H9 (cell line): ENCODE measurements around the gene TYW1. TPM values are rescaled to one million over a fixed set of nuclear protein-coding genes. Genes with fewer than 3 reads are reported as not detected.
"Not testable (repeated sequence)": the region's sequence is repeated elsewhere in the genome, so short reads cannot be mapped to it uniquely, and the experiment has no call there.

Experiments
- DNase-seq: peaks from one replicate; pipeline ENCODE4 v3.0.0-alpha.2; 2017
- H2AFZ ChIP-seq: one replicate; pipeline ENCODE4 v1.6.1; 2013; ENCODE audit warnings: mild to moderate bottlenecking, low read length, control low read depth, moderate library complexity
- H2AK5ac ChIP-seq: 2 replicates; pipeline ENCODE4 v1.6.1; 2013; ENCODE audit warnings: low read length, control low read depth, mixed read lengths; ENCODE audit not compliant: insufficient read length
- H2BK120ac ChIP-seq: one replicate; pipeline ENCODE4 v1.6.1; 2013; ENCODE audit warnings: low read depth, mild to moderate bottlenecking, low read length, control low read depth, inconsistent platforms; ENCODE audit not compliant: poor library complexity, severe bottlenecking
- H2BK12ac ChIP-seq: 2 replicates; pipeline ENCODE4 v1.6.1; 2013; ENCODE audit warnings: low read length, control low read depth, mixed read lengths, low read depth; ENCODE audit not compliant: insufficient read length
- H2BK15ac ChIP-seq: 2 replicates; pipeline ENCODE4 v1.6.1; 2013; ENCODE audit warnings: low read depth, low read length, control low read depth
- H2BK20ac ChIP-seq: one replicate; pipeline ENCODE4 v1.6.1; 2013; ENCODE audit warnings: low read depth, mild to moderate bottlenecking, low read length, control low read depth, inconsistent platforms; ENCODE audit not compliant: poor library complexity, severe bottlenecking
- H2BK5ac ChIP-seq: 2 replicates; pipeline ENCODE4 v1.6.1; 2013; ENCODE audit warnings: low read length, control low read depth, mixed read lengths; ENCODE audit not compliant: insufficient read length
- H3K14ac ChIP-seq: 2 replicates; pipeline ENCODE4 v1.6.1; 2013; ENCODE audit warnings: low read length, control low read depth; ENCODE audit not compliant: insufficient read depth
- H3K18ac ChIP-seq: 2 replicates; pipeline ENCODE4 v1.6.1; 2013; ENCODE audit warnings: low read depth, mild to moderate bottlenecking, mixed read lengths, low read length, control low read depth; ENCODE audit not compliant: insufficient read length
- H3K23ac ChIP-seq: 2 replicates; pipeline ENCODE4 v1.6.1; 2013; ENCODE audit warnings: low read length, control low read depth, mixed read lengths, low read depth; ENCODE audit not compliant: insufficient read length
- H3K23me2 ChIP-seq: 2 replicates; pipeline ENCODE4 v1.6.1; 2013; ENCODE audit warnings: low read depth, mild to moderate bottlenecking, mixed read lengths, low read length, control low read depth; ENCODE audit not compliant: insufficient read length, poor library complexity, severe bottlenecking
- H3K27ac ChIP-seq: 2 replicates; pipeline ENCODE4 v1.5.1; 2013; ENCODE audit warnings: low read length, control low read depth, mixed read lengths, low read depth; ENCODE audit not compliant: insufficient read length
- H3K27me3 ChIP-seq: 2 replicates; pipeline ENCODE4 v1.6.1; 2013; ENCODE audit warnings: low read length, control low read depth, inconsistent platforms; ENCODE audit not compliant: insufficient read depth
- H3K4ac ChIP-seq: 2 replicates; pipeline ENCODE4 v1.6.1; 2013; ENCODE audit warnings: low read depth, mild to moderate bottlenecking, control low read depth, inconsistent platforms, low read length, moderate library complexity
- H3K4me1 ChIP-seq: 2 replicates; pipeline ENCODE4 v1.6.1; 2013; ENCODE audit warnings: low read length, control low read depth, inconsistent platforms; ENCODE audit not compliant: insufficient read depth
- H3K4me2 ChIP-seq: 2 replicates; pipeline ENCODE4 v1.6.1; 2013; ENCODE audit warnings: low read length, control low read depth, mixed read lengths; ENCODE audit not compliant: insufficient read length, insufficient read depth
- H3K56ac ChIP-seq: 2 replicates; pipeline ENCODE4 v1.6.1; 2013; ENCODE audit warnings: low read depth, mild to moderate bottlenecking, mixed read lengths, low read length, control low read depth; ENCODE audit not compliant: insufficient read length
- H3K79me1 ChIP-seq: 2 replicates; pipeline ENCODE4 v1.6.1; 2013; ENCODE audit warnings: low read depth, mild to moderate bottlenecking, moderate library complexity, low read length, control low read depth, inconsistent platforms; ENCODE audit not compliant: insufficient read depth, poor library complexity, severe bottlenecking
- H3K79me2 ChIP-seq: 2 replicates; pipeline ENCODE4 v1.6.1; 2013; ENCODE audit warnings: low read length, control low read depth, inconsistent platforms; ENCODE audit not compliant: insufficient read depth
- H3K9ac ChIP-seq: 2 replicates; pipeline ENCODE4 v1.6.1; 2013; ENCODE audit warnings: low read length, control low read depth, mixed read lengths; ENCODE audit not compliant: insufficient read length; ENCODE audit errors: extremely low read depth
- H3K9me3 ChIP-seq: one replicate; pipeline ENCODE4 v1.6.1; 2013; ENCODE audit warnings: low read depth, low read length, inconsistent platforms; ENCODE audit not compliant: control insufficient read depth
- H3T11ph ChIP-seq: one replicate; pipeline ENCODE4 v1.6.1; 2013; ENCODE audit warnings: mild to moderate bottlenecking, low read length, control low read depth, inconsistent platforms
- H4K20me1 ChIP-seq: one replicate; pipeline ENCODE4 v1.6.1; 2013; ENCODE audit not compliant: control insufficient read depth, insufficient read length, insufficient read depth
- H4K5ac ChIP-seq: 2 replicates; pipeline ENCODE4 v1.6.1; 2013; ENCODE audit warnings: low read depth, mild to moderate bottlenecking, mixed read lengths, low read length, control low read depth; ENCODE audit not compliant: insufficient read length
- H4K8ac ChIP-seq: replicated peaks from 2 replicates; pipeline ENCODE4 v1.6.1; 2013; ENCODE audit warnings: low read length, control low read depth, mixed read lengths, low read depth; ENCODE audit not compliant: insufficient read length
- H4K91ac ChIP-seq: 2 replicates; pipeline ENCODE4 v1.6.1; 2013; ENCODE audit warnings: low read depth, mild to moderate bottlenecking, moderate library complexity, mixed read lengths, low read length, control low read depth; ENCODE audit not compliant: insufficient read length
- H3K27ac Mint-ChIP-seq, 3 experiments: 2 replicates in 2 of 3; 3 replicates in 1 of 3; pipeline ENCODE4 v1.8.0; 2020 to 2021; ENCODE audit warnings: mixed read lengths in 3 of 3, mild to moderate bottlenecking in 1 of 3, moderate library complexity in 1 of 3
- H3K27me3 Mint-ChIP-seq: 2 replicates; pipeline ENCODE4 v1.8.0; 2021; ENCODE audit warnings: low read depth, mild to moderate bottlenecking, moderate library complexity, mixed read lengths
- H3K36me3 Mint-ChIP-seq, 3 experiments: 2 replicates in 2 of 3; 3 replicates in 1 of 3; pipeline ENCODE4 v1.8.0; 2020 to 2021; ENCODE audit warnings: low read depth in 3 of 3, mixed read lengths in 3 of 3; ENCODE audit not compliant: insufficient read depth in 1 of 3
- H3K4me1 Mint-ChIP-seq, 2 experiments: 2 replicates each; pipeline ENCODE4 v1.8.0; 2020; ENCODE audit warnings: mixed read lengths in 2 of 2
- H3K4me3 Mint-ChIP-seq, 2 experiments: 2 replicates in 1 of 2; 3 replicates in 1 of 2; pipeline ENCODE4 v1.8.0; 2020 to 2021; ENCODE audit warnings: mild to moderate bottlenecking in 2 of 2, mixed read lengths in 2 of 2, moderate library complexity in 1 of 2
- H3K9me3 Mint-ChIP-seq, 2 experiments: 2 replicates in 1 of 2; 3 replicates in 1 of 2; pipeline ENCODE4 v1.8.0; 2020; ENCODE audit warnings: mild to moderate bottlenecking in 2 of 2, mixed read lengths in 2 of 2, moderate library complexity in 1 of 2
- WGBS: extraction: QIAGEN DNeasy Blood & Tissue Kit; methylation state at CpG from one replicate; pipeline ENCODE4 v1.1.7; 2013; ENCODE audit warnings: missing lambda C conversion rate, low lambda C conversion rate, mixed read lengths; ENCODE audit not compliant: insufficient read length; ENCODE audit errors: extremely low coverage; 5-methylcytosine and 5-hydroxymethylcytosine counted together
- total RNA-seq: library from RNA; stranded (reverse); gene quantifications from 2 replicates; pipeline ENCODE4 v1.2.1, GENCODE V29; 2021
- TF ChIP-seq, protein P1 (sequence below): fragments of 200-600 bp; sonication (generic); conservative IDR thresholded peaks from 3 replicates; pipeline ENCODE4 v1.8.0; 2021; ENCODE audit warnings: antibody characterized with exemption, mild to moderate bottlenecking

The TYW1 gene
- total RNA-seq, 1 experiment from 2014 or later: 22.3 TPM

GRCh38 chr7:67251986-67252558, 255.4 kb downstream of the TYW1 start:
- DNase-seq: no peak
- no peaks in the 10 kb centered on the region for H3K79me1 ChIP-seq
- no peak overlapping the region for H2BK120ac ChIP-seq
- no peak overlapping the region for H2AK5ac ChIP-seq
- H4K8ac ChIP-seq: no peak overlapping the region
- H2BK5ac ChIP-seq: no peak overlapping the region
- Mint-ChIP-seq H3K27ac (peak overlapping the region in 1 of 3 experiments; percentile 30; a peak in 1 of 7 replicates), H3K36me3 (peaks cover 12 to 24% (median 19%) of the 10 kb centered on the region in 3 experiments), H3K27me3 (no peaks in the 10 kb centered on the region), H3K9me3 (peaks cover 17% of the 10 kb centered on the region in 2 experiments), H3K4me3 (no peak overlapping the region), H3K4me1 (peaks cover 5 to 8% of the 10 kb centered on the region in 2 experiments)
- no peak overlapping the region for H2BK12ac ChIP-seq
- no peak overlapping the region for H2AFZ ChIP-seq
- no peaks in the 10 kb centered on the region for H3K23me2 ChIP-seq
- H4K91ac ChIP-seq: no peak overlapping the region
- no peak overlapping the region for H3K4ac ChIP-seq
- no peaks in the 10 kb centered on the region for H4K20me1 ChIP-seq
- no peak overlapping the region for H3K27ac ChIP-seq
- no peaks in the 10 kb centered on the region for H3K4me1 ChIP-seq
- TF ChIP-seq, protein P1, sequence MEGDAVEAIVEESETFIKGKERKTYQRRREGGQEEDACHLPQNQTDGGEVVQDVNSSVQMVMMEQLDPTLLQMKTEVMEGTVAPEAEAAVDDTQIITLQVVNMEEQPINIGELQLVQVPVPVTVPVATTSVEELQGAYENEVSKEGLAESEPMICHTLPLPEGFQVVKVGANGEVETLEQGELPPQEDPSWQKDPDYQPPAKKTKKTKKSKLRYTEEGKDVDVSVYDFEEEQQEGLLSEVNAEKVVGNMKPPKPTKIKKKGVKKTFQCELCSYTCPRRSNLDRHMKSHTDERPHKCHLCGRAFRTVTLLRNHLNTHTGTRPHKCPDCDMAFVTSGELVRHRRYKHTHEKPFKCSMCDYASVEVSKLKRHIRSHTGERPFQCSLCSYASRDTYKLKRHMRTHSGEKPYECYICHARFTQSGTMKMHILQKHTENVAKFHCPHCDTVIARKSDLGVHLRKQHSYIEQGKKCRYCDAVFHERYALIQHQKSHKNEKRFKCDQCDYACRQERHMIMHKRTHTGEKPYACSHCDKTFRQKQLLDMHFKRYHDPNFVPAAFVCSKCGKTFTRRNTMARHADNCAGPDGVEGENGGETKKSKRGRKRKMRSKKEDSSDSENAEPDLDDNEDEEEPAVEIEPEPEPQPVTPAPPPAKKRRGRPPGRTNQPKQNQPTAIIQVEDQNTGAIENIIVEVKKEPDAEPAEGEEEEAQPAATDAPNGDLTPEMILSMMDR: no peak
- H3K9ac ChIP-seq: no peak overlapping the region
- no peak overlapping the region for H3T11ph ChIP-seq
- no peaks in the 10 kb centered on the region for H3K9me3 ChIP-seq
- H2BK15ac ChIP-seq: no peak overlapping the region
- H3K18ac ChIP-seq: no peak overlapping the region
- H3K4me2 ChIP-seq: no peak overlapping the region
- no peak overlapping the region for H4K5ac ChIP-seq
- H3K23ac ChIP-seq: no peak overlapping the region
- no peaks in the 10 kb centered on the region for H3K27me3 ChIP-seq
- no CpG with 5 or more reads among the region's 1 CpG for WGBS
- H3K14ac ChIP-seq: no peak overlapping the region
- H3K56ac ChIP-seq: no peak overlapping the region
- H3K79me2 ChIP-seq: no peaks in the 10 kb centered on the region
- H2BK20ac ChIP-seq: no peak overlapping the region

DNA sequence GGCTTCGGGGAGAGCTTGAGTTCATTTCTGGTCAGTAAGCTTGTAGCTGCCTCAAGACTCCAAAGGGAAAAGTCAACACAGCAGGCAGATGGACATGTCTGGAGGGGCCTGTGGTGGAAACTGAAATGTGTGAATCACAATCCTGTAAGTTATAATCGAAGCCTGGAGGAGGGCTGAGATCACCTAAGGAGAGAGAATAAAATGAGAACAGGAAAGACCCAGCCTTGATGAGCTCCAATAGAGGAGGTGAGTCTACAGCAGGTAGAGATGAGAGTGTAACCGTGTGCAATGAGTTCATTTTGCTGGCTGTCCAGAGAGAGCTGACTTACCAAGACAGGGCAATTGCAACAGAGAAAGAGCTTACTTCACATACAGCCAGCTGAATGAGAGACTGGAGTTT, 258.4 kb downstream of the TYW1 start:
- H2AFZ ChIP-seq, H2BK5ac ChIP-seq, H3K4ac ChIP-seq, H2BK12ac ChIP-seq, H3K18ac ChIP-seq, H4K91ac ChIP-seq, H2BK120ac ChIP-seq, H3K9ac ChIP-seq, H3K27ac ChIP-seq, H3K27ac Mint-ChIP-seq, H2BK20ac ChIP-seq, DNase-seq, H4K5ac ChIP-seq, H3K4me1 ChIP-seq, H3K4me2 ChIP-seq, H3T11ph ChIP-seq, H3K23me2 ChIP-seq, H2AK5ac ChIP-seq, H3K4me3 Mint-ChIP-seq, H3K23ac ChIP-seq, H3K14ac ChIP-seq, H2BK15ac ChIP-seq, H3K27me3 ChIP-seq, H4K8ac ChIP-seq, H3K9me3 ChIP-seq, H3K27me3 Mint-ChIP-seq, H3K79me1 ChIP-seq, H3K56ac ChIP-seq, H4K20me1 ChIP-seq, H3K79me2 ChIP-seq: not testable (repeated sequence)
- Mint-ChIP-seq H3K9me3 (peaks cover 15 to 17% of the 10 kb centered on the region in 2 experiments), H3K4me1 (peaks cover 17 to 26% of the 10 kb centered on the region in 2 experiments), H3K36me3 (peaks cover 12 to 21% (median 20%) of the 10 kb centered on the region in 3 experiments)
- no CpG with 5 or more reads among the region's 3 CpGs for WGBS
